ENCODE measurements around the gene RAB3A. TPM values are rescaled to one million over a fixed set of nuclear protein-coding genes. Genes with fewer than 3 reads are reported as not detected.

RAB3A gene
- total RNA-seq, 1 experiment from 2014 or later: 10.6 TPM

- POLR2A ChIA-PET: no interaction called here
- BruUV-seq (replicated peaks): no TSS peak
- no peak for ATAC-seq
Measured at GRCh38 chr19:18218159-18218558, 14.3 kb upstream of the RAB3A start.

More at GRCh38 chr19:18218159-18218558, 14.3 kb upstream of the RAB3A start:
- ChIA-PET RAD21 (ENCODE audit: low non-redundant PET in 1 of 2, low total read pairs in 2 of 2, uncharacterized antibody in 2 of 2, unreplicated experiment in 2 of 2) (no interaction called here), CTCF (no interaction called here)
- no peaks in the 10 kb centered on the region for H3K27me3 ChIP-seq (ENCODE audit: insufficient read depth, low read length)
- H2AFZ ChIP-seq (ENCODE audit: low read depth, low read length, poor library complexity, severe bottlenecking): no peak overlapping the region
- intact Hi-C loops (cut with micrococcal nuclease): no loop called here
- no peaks in the 10 kb centered on the region for H3K9me2 ChIP-seq (ENCODE audit: insufficient read depth)
- no peak overlapping the region for H3K27ac ChIP-seq (ENCODE audit: low read depth, low read length)
- H3K4me1 ChIP-seq (ENCODE audit: control insufficient read depth in 1 of 2, insufficient read depth in 2 of 2, low read length in 2 of 2): peaks cover 11 to 28% of the 10 kb centered on the region in 2 experiments
- TF ChIP-seq EGR1 (IDR thresholded peaks at IDR 0.05; ENCODE audit: low read depth) (no peak), REST (IDR thresholded peaks at IDR 0.05; ENCODE audit: low read depth) (no peak), ZNF274 (IDR thresholded peaks at IDR 0.05; ENCODE audit: low read depth, low read length) (no peak), MAX (IDR thresholded peaks at IDR 0.05) (no peak), ATF3 (IDR thresholded peaks at IDR 0.05) (no peak), ZFX (IDR thresholded peaks at IDR 0.05) (no peak)
- H3K9ac ChIP-seq (ENCODE audit: low read length): no peak overlapping the region
- DNase-seq (ENCODE audit: low read depth, low spot score): no peak
- H3K9me3 ChIP-seq (ENCODE audit: control insufficient read depth in 1 of 2, insufficient read depth in 1 of 2, low read depth in 1 of 2, low read length in 2 of 2): no peaks in the 10 kb centered on the region
- no peaks in the 10 kb centered on the region for H3K36me3 ChIP-seq (ENCODE audit: control insufficient read depth in 1 of 2, insufficient read depth in 2 of 2, low read length in 2 of 2)
- no peak overlapping the region for H3K4me3 ChIP-seq (replicated peaks in 1 of 2; ENCODE audit: low read depth in 1 of 2, low read length in 2 of 2)
- H4K20me1 ChIP-seq (ENCODE audit: insufficient read depth): no peaks in the 10 kb centered on the region
- no peaks in the 10 kb centered on the region for H3K79me2 ChIP-seq (ENCODE audit: insufficient read depth, low read length)
- no peak overlapping the region for H3K4me2 ChIP-seq (ENCODE audit: low read length)
